Lower lobe of right lung (tissue), 2 donors: ENCODE data around the gene RPS27. TPM values are rescaled to one million over a fixed set of nuclear protein-coding genes. Genes with fewer than 3 reads are reported as not detected.
"Not testable (repeated sequence)": the region's sequence is repeated elsewhere in the genome, so short reads cannot be mapped to it uniquely, and the experiment has no call there.

ENCODE experiments used
- ATAC-seq, 2 donors: fragments of 200-7000 bp; cut with Tn5 transposase; one replicate each; pipeline ENCODE4 v1.9.1; 2020 to 2022; ENCODE audit warnings: mild to moderate bottlenecking in 2 of 2, moderate library complexity in 2 of 2
- DNase-seq: peaks from one replicate; pipeline ENCODE4 v3.0.0-alpha.2; 2020
- H3K27ac ChIP-seq: fragments of 200-600 bp; one replicate; pipeline ENCODE4 v1.8.0; 2022
- H3K27me3 ChIP-seq: fragments of 200-600 bp; one replicate; pipeline ENCODE4 v1.8.0; 2022; ENCODE audit warnings: low read depth
- H3K36me3 ChIP-seq: fragments of 200-600 bp; one replicate; pipeline ENCODE4 v1.8.0; 2022; ENCODE audit warnings: mild to moderate bottlenecking
- H3K4me1 ChIP-seq: fragments of 200-600 bp; one replicate; pipeline ENCODE4 v1.8.0; 2022
- H3K4me3 ChIP-seq: fragments of 200-600 bp; one replicate; pipeline ENCODE4 v1.8.0; 2022; ENCODE audit warnings: mild to moderate bottlenecking
- H3K9me3 ChIP-seq: fragments of 200-600 bp; one replicate; pipeline ENCODE4 v1.8.0; 2022
- intact Hi-C: fragments of 100-400 bp; cut with DNase I; formaldehyde crosslinking; loops from one replicate; pipeline ENCODE4 v1.11.0; 2022
- microRNA-seq: library from miRNA; unstranded; fragments of <30 nt; microRNA quantifications from one replicate; pipeline ENCODE4 v1.2.0, GENCODE V29; 2020; ENCODE audit warnings: borderline number of aligned reads
- total RNA-seq: library from RNA; stranded (reverse); fragmentation: NEBNext Ultra II Directional; extraction: Animal tissue kit (Norgen Biotek cat#: 25700); gene quantifications from one replicate; pipeline ENCODE4 v1.2.1, GENCODE V29; 2021
- TF ChIP-seq, protein P1 (sequence below): fragments of 200-600 bp; IDR thresholded peaks from one replicate; pipeline ENCODE4 v1.8.0; 2022; ENCODE audit warnings: antibody characterized with exemption, mild to moderate bottlenecking
- donor health status: DM: no; HTN: yes; CAD: no; lungs with severe emphysema.

The RPS27 gene
- total RNA-seq, 1 donor from 2014 or later: 1,826 TPM

- Histone ChIP-seq H3K27ac (no peak overlapping the region), H3K9me3 (no peaks in the 10 kb centered on the region), H3K4me3 (no peak overlapping the region), H3K36me3 (no peaks in the 10 kb centered on the region), H3K27me3 (no peaks in the 10 kb centered on the region), H3K4me1 (no peaks in the 10 kb centered on the region)
- ATAC-seq: no peak
- TF ChIP-seq, protein P1, sequence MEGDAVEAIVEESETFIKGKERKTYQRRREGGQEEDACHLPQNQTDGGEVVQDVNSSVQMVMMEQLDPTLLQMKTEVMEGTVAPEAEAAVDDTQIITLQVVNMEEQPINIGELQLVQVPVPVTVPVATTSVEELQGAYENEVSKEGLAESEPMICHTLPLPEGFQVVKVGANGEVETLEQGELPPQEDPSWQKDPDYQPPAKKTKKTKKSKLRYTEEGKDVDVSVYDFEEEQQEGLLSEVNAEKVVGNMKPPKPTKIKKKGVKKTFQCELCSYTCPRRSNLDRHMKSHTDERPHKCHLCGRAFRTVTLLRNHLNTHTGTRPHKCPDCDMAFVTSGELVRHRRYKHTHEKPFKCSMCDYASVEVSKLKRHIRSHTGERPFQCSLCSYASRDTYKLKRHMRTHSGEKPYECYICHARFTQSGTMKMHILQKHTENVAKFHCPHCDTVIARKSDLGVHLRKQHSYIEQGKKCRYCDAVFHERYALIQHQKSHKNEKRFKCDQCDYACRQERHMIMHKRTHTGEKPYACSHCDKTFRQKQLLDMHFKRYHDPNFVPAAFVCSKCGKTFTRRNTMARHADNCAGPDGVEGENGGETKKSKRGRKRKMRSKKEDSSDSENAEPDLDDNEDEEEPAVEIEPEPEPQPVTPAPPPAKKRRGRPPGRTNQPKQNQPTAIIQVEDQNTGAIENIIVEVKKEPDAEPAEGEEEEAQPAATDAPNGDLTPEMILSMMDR: no peak
- no peak for DNase-seq
- intact Hi-C loops: no loop called here
Observed at GRCh38 chr1:154014154-154014907, 23.8 kb downstream of the RPS27 start.

GRCh38 chr1:154019269-154019668, 28.7 kb downstream of the RPS27 start:
- intact Hi-C loops: no loop called here
- TF ChIP-seq, protein P1: no peak
- no peaks in the 10 kb centered on the region for H3K27me3 ChIP-seq
- H3K27ac ChIP-seq: no peak overlapping the region
- H3K4me3 ChIP-seq: no peak overlapping the region
- DNase-seq (no peak), ATAC-seq (no peak)
- H3K9me3 ChIP-seq: no peaks in the 10 kb centered on the region
- no peaks in the 10 kb centered on the region for H3K4me1 ChIP-seq
- no peaks in the 10 kb centered on the region for H3K36me3 ChIP-seq

- ATAC-seq (no peak), DNase-seq (no peak)
- TF ChIP-seq, protein P1: no peak
- intact Hi-C loops: no loop called here
- Histone ChIP-seq H3K9me3 (no peaks in the 10 kb centered on the region), H3K4me1 (no peaks in the 10 kb centered on the region), H3K4me3 (no peak overlapping the region), H3K27ac (no peak overlapping the region), H3K27me3 (no peaks in the 10 kb centered on the region), H3K36me3 (no peaks in the 10 kb centered on the region)
Observed at GRCh38 chr1:154019940-154020339, 29.4 kb downstream of the RPS27 start.

- H3K4me3 ChIP-seq, ATAC-seq, DNase-seq, H3K4me1 ChIP-seq, H3K27me3 ChIP-seq, intact Hi-C loops, H3K36me3 ChIP-seq, H3K9me3 ChIP-seq, H3K27ac ChIP-seq: not testable (repeated sequence)
Observed at GRCh38 chr1:154033697-154034096, 43.1 kb downstream of the RPS27 start.

Small RNAs within 50 kb of the gene (microRNA-seq; reads per million reads assigned to microRNA genes)
- not detected for gene MIR6737

Other genes starting within 250 kb of the RPS27 start
- gene SLC27A3, start 215.4 kb upstream of the RPS27 start, total RNA-seq: 99.6 TPM
- gene GATAD2B, start 67.8 kb upstream of the RPS27 start, total RNA-seq: 50.2 TPM
- 95.4 TPM for gene DENND4B, start 44.0 kb upstream of the RPS27 start, total RNA-seq
- gene CRTC2, start 32.1 kb upstream of the RPS27 start, total RNA-seq: 55.8 TPM
- gene SLC39A1, start 27.2 kb upstream of the RPS27 start, total RNA-seq: 98.4 TPM
- 12.2 TPM for gene CREB3L4, start 22.9 kb upstream of the RPS27 start, total RNA-seq
- 121 TPM for gene JTB, start 13.1 kb upstream of the RPS27 start, total RNA-seq
- 103 TPM for gene RAB13, start 4.4 kb upstream of the RPS27 start, total RNA-seq
- gene NUP210L, start 164.3 kb downstream of the RPS27 start, total RNA-seq: 1.7 TPM
- gene TPM3, start 201.3 kb downstream of the RPS27 start, total RNA-seq: 334 TPM
- gene CFAP141, start 215.6 kb downstream of the RPS27 start, total RNA-seq: 2.8 TPM
- 142 TPM for gene UBAP2L, start 230.2 kb downstream of the RPS27 start, total RNA-seq